ENCODE results near the gene TRPM3.

Gene TRPM3

GRCh38 chr9:70500793-70501192, 620.6 kb downstream of the TRPM3 start:
- H3K4me3 ChIP-seq (ENCODE audit: low read depth, low read length), result no peak overlapping the region
- H3K27ac ChIP-seq (ENCODE audit: extremely low read depth, low read depth, low read length), result no peak overlapping the region
- TF ChIP-seq ZFP3 (tag by site-specific recombination; IDR thresholded peaks at IDR 0.05; ENCODE audit: low read depth), result no peak
- no peak for TF ChIP-seq ZNF211 (tag by site-specific recombination; IDR thresholded peaks at IDR 0.05; ENCODE audit: low read depth)
- no peak for TF ChIP-seq REST (tag by site-specific recombination; IDR thresholded peaks at IDR 0.05)
- TF ChIP-seq ZNF433 (tag by site-specific recombination; IDR thresholded peaks at IDR 0.05; ENCODE audit: low read depth), result no peak
- no peak for TF ChIP-seq ZNF707 (tag by site-specific recombination; IDR thresholded peaks at IDR 0.05)
- no peak for TF ChIP-seq ZSCAN23 (tag by site-specific recombination; IDR thresholded peaks at IDR 0.05)
- no peak for TF ChIP-seq ZNF423 (tag by site-specific recombination; IDR thresholded peaks at IDR 0.05)
- no peak for TF ChIP-seq GLIS1 (tag by site-specific recombination; IDR thresholded peaks at IDR 0.05)
- no peak for TF ChIP-seq BCL6B (tag by site-specific recombination; IDR thresholded peaks at IDR 0.05)
- TF ChIP-seq ZNF366 (tag by site-specific recombination; conservative IDR thresholded peaks at IDR 0.05), result no peak
- no peak for TF ChIP-seq BCL11A (tag by site-specific recombination; IDR thresholded peaks at IDR 0.05; ENCODE audit: low read depth)
- no peak for TF ChIP-seq KLF7 (tag by site-specific recombination; IDR thresholded peaks at IDR 0.05; ENCODE audit: borderline replicate concordance)
- no peak for TF ChIP-seq ZNF624 (tag by site-specific recombination; IDR thresholded peaks at IDR 0.05)
- POLR2A ChIA-PET, result no interaction called here
- no peaks in the 10 kb centered on the region for H3K9me3 ChIP-seq (ENCODE audit: control insufficient read depth, insufficient read depth, low read depth, low read length)
- no peaks in the 10 kb centered on the region for H3K36me3 ChIP-seq (ENCODE audit: control insufficient read depth in 2 of 2, insufficient read depth in 1 of 2, low read length in 2 of 2)
- CTCF ChIA-PET, result interaction anchor here (0.6 to 5.8 kb wide), 3 partner anchors 9 to 16 kb away, joined by 3 to 44 read pairs (median 10); no protein-coding TSS in a partner anchor
- no peaks in the 10 kb centered on the region for H3K4me1 ChIP-seq (ENCODE audit: control insufficient read depth, insufficient read depth, low read length)

GRCh38 chr9:70499621-70500020, 621.8 kb downstream of the TRPM3 start:
- CTCF ChIA-PET, result interaction anchor here (0.7 to 5.8 kb wide), 5 partner anchors 10 to 109 kb away, joined by 3 to 44 read pairs (median 4); no protein-coding TSS in a partner anchor

More at GRCh38 chr9:70499621-70500020, 621.8 kb downstream of the TRPM3 start:
- H3K9me3 ChIP-seq (ENCODE audit: control insufficient read depth, insufficient read depth, low read depth, low read length), result no peaks in the 10 kb centered on the region
- no peak overlapping the region for H3K27ac ChIP-seq (ENCODE audit: extremely low read depth, low read depth, low read length)
- TF ChIP-seq ZNF449 (tag by site-specific recombination; IDR thresholded peaks at IDR 0.05), result no peak
- TF ChIP-seq ZNF624 (tag by site-specific recombination; IDR thresholded peaks at IDR 0.05), result no peak
- no peak for TF ChIP-seq ZNF155 (tag by site-specific recombination; IDR thresholded peaks at IDR 0.05)
- TF ChIP-seq ZNF184 (tag by site-specific recombination; IDR thresholded peaks at IDR 0.05), result no peak
- no peak for TF ChIP-seq ZNF132 (tag by site-specific recombination; IDR thresholded peaks at IDR 0.05; ENCODE audit: borderline replicate concordance)
- TF ChIP-seq PATZ1 (tag by site-specific recombination; IDR thresholded peaks at IDR 0.05), result no peak
- TF ChIP-seq ZSCAN18 (tag by site-specific recombination; IDR thresholded peaks at IDR 0.05), result no peak
- no peak for TF ChIP-seq KLF8 (tag by site-specific recombination; IDR thresholded peaks at IDR 0.05)
- TF ChIP-seq ZNF529 (tag by site-specific recombination; IDR thresholded peaks at IDR 0.05; ENCODE audit: insufficient replicate concordance), result no peak
- TF ChIP-seq ZNF2 (tag by site-specific recombination; IDR thresholded peaks at IDR 0.05), result no peak
- no peaks in the 10 kb centered on the region for H3K4me1 ChIP-seq (ENCODE audit: control insufficient read depth, insufficient read depth, low read length)
- no peak overlapping the region for H3K4me3 ChIP-seq (ENCODE audit: low read depth, low read length)
- POLR2A ChIA-PET, result interaction anchor here (1.0 kb wide), 1 partner anchor 19 kb away, joined by 3 read pairs; no protein-coding TSS in a partner anchor
- H3K36me3 ChIP-seq (ENCODE audit: control insufficient read depth in 2 of 2, insufficient read depth in 1 of 2, low read length in 2 of 2), result no peaks in the 10 kb centered on the region
